Hepatocyte (in vitro differentiated cells): ENCODE data around the gene ANKRD28. TPM values are rescaled to one million over a fixed set of nuclear protein-coding genes. Genes with fewer than 3 reads are reported as not detected.

Experiments used
- DNase-seq: peaks from one replicate; pipeline ENCODE4 v3.0.0-alpha.2; 2016; ENCODE audit warnings: low spot score
- H2AFZ ChIP-seq: fragments of 200-600 bp; sonication (generic); 2 replicates; pipeline ENCODE4 v1.6.0; 2016; ENCODE audit warnings: antibody characterized with exemption, mild to moderate bottlenecking
- H3K27ac ChIP-seq: fragments of 200-600 bp; sonication (generic); 2 replicates; pipeline ENCODE4 v1.5.1; 2016; ENCODE audit warnings: mild to moderate bottlenecking
- H3K27me3 ChIP-seq: fragments of 200-600 bp; sonication (generic); 2 replicates; pipeline ENCODE4 v1.6.1; 2016
- H3K36me3 ChIP-seq: fragments of 200-600 bp; sonication (generic); replicated peaks from 2 replicates; pipeline ENCODE4 v1.5.1; 2016; ENCODE audit warnings: low read depth; ENCODE audit not compliant: insufficient read depth
- H3K4me1 ChIP-seq: fragments of 200-600 bp; sonication (generic); 2 replicates; pipeline ENCODE4 v1.5.1; 2016; ENCODE audit warnings: mild to moderate bottlenecking, moderate library complexity; ENCODE audit not compliant: insufficient read depth
- H3K4me2 ChIP-seq: fragments of 200-600 bp; sonication (generic); 2 replicates; pipeline ENCODE4 v1.6.0; 2016
- H3K4me3 ChIP-seq: fragments of 200-600 bp; sonication (generic); 2 replicates; pipeline ENCODE4 v1.5.1; 2016; ENCODE audit warnings: mild to moderate bottlenecking
- H3K79me2 ChIP-seq: fragments of 200-600 bp; sonication (generic); 2 replicates; pipeline ENCODE4 v1.6.0; 2017; ENCODE audit warnings: mild to moderate bottlenecking
- H3K9me2 ChIP-seq: fragments of 200-600 bp; sonication (generic); replicated peaks from 2 replicates; pipeline ENCODE4 v1.6.0; 2017; ENCODE audit warnings: mild to moderate bottlenecking; ENCODE audit not compliant: insufficient read depth
- H3K9me3 ChIP-seq: fragments of 200-600 bp; sonication (generic); 2 replicates; pipeline ENCODE4 v1.5.1; 2016; ENCODE audit warnings: low read depth, mild to moderate bottlenecking
- H4K20me1 ChIP-seq: fragments of 200-600 bp; sonication (generic); 2 replicates; pipeline ENCODE4 v1.6.0; 2016; ENCODE audit warnings: mild to moderate bottlenecking; ENCODE audit not compliant: insufficient read depth, poor library complexity, severe bottlenecking
- EZH2 ChIP-seq: fragments of 200-600 bp; sonication (generic); IDR thresholded peaks from 2 replicates; pipeline ENCODE4 v1.6.1; 2016; ENCODE audit warnings: antibody characterized with exemption, mild to moderate bottlenecking, borderline replicate concordance
- EZH2phosphoT487 ChIP-seq: fragments of 200-600 bp; sonication (generic); IDR thresholded peaks from one replicate; pipeline ENCODE4 v1.6.1; 2018; ENCODE audit warnings: antibody characterized with exemption, mild to moderate bottlenecking, low read depth, moderate library complexity; ENCODE audit not compliant: unreplicated experiment, severe bottlenecking
- WGBS: methylation state at CpG from one replicate; pipeline ENCODE4 v1.1.6; 2016; ENCODE audit warnings: low lambda C conversion rate; ENCODE audit errors: missing lambda C conversion rate; 5-methylcytosine and 5-hydroxymethylcytosine counted together
- polyA plus RNA-seq: library from polyadenylated mRNA; unstranded; fragments of >200 nt; fragmentation: Nextera tagmentation; extraction: Ambion mirVana; gene quantifications from 2 replicates; pipeline ENCODE4 v1.2.1, GENCODE V29; 2016
- total RNA-seq: library from RNA; depleted of rRNA; stranded (reverse); fragments of >200 nt; gene quantifications from 2 replicates; pipeline ENCODE4 v1.2.3, GENCODE V29; 2014
- TF ChIP-seq, protein P1 (sequence below): fragments of 200-600 bp; sonication (generic); IDR thresholded peaks from 2 replicates; pipeline ENCODE4 v1.5.1; 2016; ENCODE audit warnings: antibody characterized with exemption, mild to moderate bottlenecking; ENCODE audit not compliant: poor library complexity

Gene ANKRD28
- total and polyA plus RNA-seq, 2 experiments from 2014 or later, result 12.3 to 40.6 TPM

DNA sequence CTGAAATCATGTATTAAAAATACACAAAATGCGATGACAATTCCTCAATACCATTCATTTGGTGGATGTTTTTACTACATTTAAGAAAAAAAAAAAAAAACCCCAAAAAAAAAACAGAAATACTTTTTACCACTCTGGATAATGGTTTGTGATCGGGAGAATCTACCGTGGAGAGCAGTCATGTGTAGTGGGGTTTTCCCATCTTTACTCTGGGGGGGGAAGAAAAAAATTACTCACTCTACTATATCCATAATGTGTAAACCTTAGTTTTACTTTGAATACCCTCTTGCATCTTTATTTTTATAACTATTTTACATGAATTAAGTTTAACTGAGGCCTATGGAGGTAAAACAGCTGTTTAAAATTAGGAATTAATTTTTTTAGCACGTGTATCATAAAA, 83.3 kb downstream of the ANKRD28 start:
- Histone ChIP-seq H3K36me3 (no peaks in the 10 kb centered on the region), H2AFZ (no peak overlapping the region), H3K27me3 (no peaks in the 10 kb centered on the region), H4K20me1 (no peaks in the 10 kb centered on the region), H3K4me2 (no peak overlapping the region), H3K4me3 (no peak overlapping the region), H3K27ac (no peak overlapping the region), H3K9me2 (no peaks in the 10 kb centered on the region), H3K9me3 (no peaks in the 10 kb centered on the region), H3K79me2 (no peaks in the 10 kb centered on the region), H3K4me1 (no peaks in the 10 kb centered on the region)
- TF ChIP-seq, protein P1, sequence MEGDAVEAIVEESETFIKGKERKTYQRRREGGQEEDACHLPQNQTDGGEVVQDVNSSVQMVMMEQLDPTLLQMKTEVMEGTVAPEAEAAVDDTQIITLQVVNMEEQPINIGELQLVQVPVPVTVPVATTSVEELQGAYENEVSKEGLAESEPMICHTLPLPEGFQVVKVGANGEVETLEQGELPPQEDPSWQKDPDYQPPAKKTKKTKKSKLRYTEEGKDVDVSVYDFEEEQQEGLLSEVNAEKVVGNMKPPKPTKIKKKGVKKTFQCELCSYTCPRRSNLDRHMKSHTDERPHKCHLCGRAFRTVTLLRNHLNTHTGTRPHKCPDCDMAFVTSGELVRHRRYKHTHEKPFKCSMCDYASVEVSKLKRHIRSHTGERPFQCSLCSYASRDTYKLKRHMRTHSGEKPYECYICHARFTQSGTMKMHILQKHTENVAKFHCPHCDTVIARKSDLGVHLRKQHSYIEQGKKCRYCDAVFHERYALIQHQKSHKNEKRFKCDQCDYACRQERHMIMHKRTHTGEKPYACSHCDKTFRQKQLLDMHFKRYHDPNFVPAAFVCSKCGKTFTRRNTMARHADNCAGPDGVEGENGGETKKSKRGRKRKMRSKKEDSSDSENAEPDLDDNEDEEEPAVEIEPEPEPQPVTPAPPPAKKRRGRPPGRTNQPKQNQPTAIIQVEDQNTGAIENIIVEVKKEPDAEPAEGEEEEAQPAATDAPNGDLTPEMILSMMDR, result no peak
- no peak for TF ChIP-seq EZH2
- 96% methylated on average over 4 of the region's 4 CpGs for WGBS
- no peak for DNase-seq

DNA sequence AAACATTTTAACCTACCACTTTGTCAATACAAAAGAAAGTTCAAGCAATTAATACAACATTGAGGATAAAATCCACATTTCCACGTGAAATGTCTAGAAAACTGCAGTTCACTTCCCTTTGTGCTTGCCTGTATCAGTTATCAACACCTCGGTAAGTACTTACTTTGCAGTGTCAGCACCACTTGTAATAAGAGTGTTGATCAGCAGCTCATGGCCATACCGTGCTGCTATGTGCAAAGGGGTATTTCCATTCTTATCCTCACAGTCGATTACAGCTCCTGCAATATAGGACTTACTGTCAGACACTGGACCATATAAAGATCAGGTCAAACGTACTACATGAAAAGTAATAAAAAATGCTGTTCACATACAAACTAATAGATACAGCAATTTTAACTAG, 84.4 kb downstream of the ANKRD28 start:
- Histone ChIP-seq H4K20me1 (no peaks in the 10 kb centered on the region), H3K4me1 (no peaks in the 10 kb centered on the region), H3K27me3 (no peaks in the 10 kb centered on the region), H3K4me2 (no peak overlapping the region), H3K36me3 (no peaks in the 10 kb centered on the region), H2AFZ (no peak overlapping the region), H3K9me2 (no peaks in the 10 kb centered on the region), H3K9me3 (no peaks in the 10 kb centered on the region), H3K79me2 (no peaks in the 10 kb centered on the region), H3K4me3 (no peak overlapping the region), H3K27ac (no peak overlapping the region)
- 80% methylated on average over 5 of the region's 5 CpGs for WGBS
- TF ChIP-seq EZH2phosphoT487, result no peak
- TF ChIP-seq, protein P1, result no peak
- no peak for TF ChIP-seq EZH2
- DNase-seq, result no peak

DNA sequence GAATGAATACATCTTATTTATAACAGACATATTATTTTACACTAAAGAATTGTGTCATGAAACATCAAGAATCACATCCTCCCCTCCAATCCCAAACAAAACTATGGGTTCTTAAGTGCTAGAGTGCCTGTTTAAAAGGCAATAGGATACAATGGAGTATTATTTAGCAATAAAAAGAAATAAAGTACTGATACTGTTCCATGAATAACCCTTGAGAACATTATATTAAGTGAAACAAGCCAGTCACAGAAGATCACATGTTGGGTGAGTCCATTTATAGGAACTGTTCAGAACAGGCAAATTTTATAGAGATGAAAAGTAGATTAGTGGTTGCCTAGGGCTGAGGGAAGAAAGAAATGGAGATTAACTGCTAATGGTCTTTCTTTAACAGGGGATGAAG, 86.5 kb downstream of the ANKRD28 start:
- H3K27me3 ChIP-seq, result no peaks in the 10 kb centered on the region
- H3K4me3 ChIP-seq, result no peak overlapping the region
- H3K9me3 ChIP-seq, result no peaks in the 10 kb centered on the region
- no peak overlapping the region for H2AFZ ChIP-seq
- H3K4me1 ChIP-seq, result no peaks in the 10 kb centered on the region
- no peak overlapping the region for H3K27ac ChIP-seq
- TF ChIP-seq EZH2 (no peak), EZH2phosphoT487 (no peak)
- TF ChIP-seq, protein P1, result no peak
- no peaks in the 10 kb centered on the region for H3K9me2 ChIP-seq
- no peaks in the 10 kb centered on the region for H3K36me3 ChIP-seq
- H3K4me2 ChIP-seq, result no peak overlapping the region
- H3K79me2 ChIP-seq, result no peaks in the 10 kb centered on the region
- no peak for DNase-seq
- no peaks in the 10 kb centered on the region for H4K20me1 ChIP-seq
